Measurements from ENCODE around the gene TMPRSS3.

The TMPRSS3 gene

DNA sequence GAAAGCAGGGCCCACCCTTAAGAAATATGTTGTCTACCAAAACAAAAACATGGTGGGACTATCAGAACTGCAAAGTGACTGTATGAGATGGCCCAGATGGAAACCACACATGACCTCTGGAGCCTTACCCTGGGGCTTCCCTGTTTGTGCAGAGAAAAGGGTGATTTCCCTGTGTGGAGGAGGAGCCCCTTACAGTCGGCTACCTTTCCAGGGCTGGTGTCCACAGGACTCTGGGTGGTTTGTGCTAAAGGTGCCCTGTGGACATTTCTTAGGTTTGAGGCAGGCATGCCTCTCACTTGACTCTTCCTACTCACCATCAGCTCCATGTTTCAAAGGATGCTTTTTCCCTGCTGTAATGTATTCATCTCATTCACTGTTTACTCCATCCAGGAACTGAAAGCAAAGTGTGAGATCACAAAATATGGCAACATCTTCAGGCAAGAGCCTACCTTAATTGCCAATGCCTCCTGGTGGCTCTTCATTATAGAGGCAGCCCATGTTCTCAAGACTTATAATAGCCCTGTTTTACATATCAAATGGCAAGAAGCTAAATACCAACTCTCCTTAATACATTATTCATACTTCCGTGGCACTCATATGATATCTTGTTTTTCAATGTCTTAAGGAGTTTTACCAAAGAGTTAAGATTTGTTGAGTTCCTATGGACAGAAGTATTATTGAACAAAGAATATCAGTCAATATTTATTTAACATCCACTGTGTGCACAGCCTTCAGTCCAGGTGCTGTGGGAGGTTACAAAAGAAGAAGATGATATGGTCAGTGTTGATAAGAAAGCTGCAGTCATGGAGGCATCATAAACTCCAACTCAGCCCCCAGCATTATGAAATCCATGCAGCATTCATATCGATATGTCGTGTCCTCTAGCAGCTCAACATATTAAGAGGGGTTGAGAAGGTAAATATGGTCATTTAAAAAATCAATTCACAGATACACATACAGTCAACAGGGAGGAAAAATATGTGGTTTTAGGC lies 65.2 kb downstream of the TMPRSS3 start:
- Histone ChIP-seq H3F3A (ENCODE audit: low read depth) (no peaks in the 10 kb centered on the region), H3K4me1 (ENCODE audit: insufficient read depth, low read length, poor library complexity, severe bottlenecking) (no peaks in the 10 kb centered on the region), H4K20me1 (ENCODE audit: insufficient read depth, low read length, poor library complexity, severe bottlenecking) (no peaks in the 10 kb centered on the region), H3K9ac (ENCODE audit: low read depth, low read length, poor library complexity, severe bottlenecking) (no peak overlapping the region), H3K36me3 (ENCODE audit: insufficient read depth, low read length) (no peaks in the 10 kb centered on the region; the same call in 1 of the 2 replicates), H3K9me2 (replicated peaks; ENCODE audit: low read depth, low read length) (no peaks in the 10 kb centered on the region), H3K27me3 (ENCODE audit: insufficient read depth, low read length, poor library complexity, severe bottlenecking) (no peaks in the 10 kb centered on the region), H3K4me2 (ENCODE audit: low read depth, low read length, poor library complexity, severe bottlenecking) (no peak overlapping the region), H3K9me3 (ENCODE audit: insufficient read depth, low read depth, low read length) (peaks cover 9% of the 10 kb centered on the region; the same call in 1 of the 2 replicates), H2AFZ (ENCODE audit: low read length) (no peak overlapping the region), H3K79me2 (ENCODE audit: insufficient read depth, low read length) (no peaks in the 10 kb centered on the region), H3K4me3 (ENCODE audit: low read length, poor library complexity, severe bottlenecking) (no peak overlapping the region)
- TF ChIP-seq CTCF (conservative IDR thresholded peaks at IDR 0.05; ENCODE audit: low read length) (peak; percentile 19; the same call in 1 of the 2 replicates), EZH2phosphoT487 (IDR thresholded peaks at IDR 0.05; ENCODE audit: borderline replicate concordance) (no peak)

- Histone ChIP-seq H3K79me2 (ENCODE audit: insufficient read depth, low read length) (no peaks in the 10 kb centered on the region), H3K36me3 (ENCODE audit: insufficient read depth, low read length) (no peaks in the 10 kb centered on the region; the same call in 1 of the 2 replicates), H3K27me3 (ENCODE audit: insufficient read depth, low read length, poor library complexity, severe bottlenecking) (no peaks in the 10 kb centered on the region)
These were observed 71.0 kb downstream of the TMPRSS3 start for GRCh38 chr21:42324896-42325295.

More at GRCh38 chr21:42324896-42325295, 71.0 kb downstream of the TMPRSS3 start:
- H3K9ac ChIP-seq (ENCODE audit: low read depth, low read length, poor library complexity, severe bottlenecking) = no peak overlapping the region
- no peaks in the 10 kb centered on the region for H4K20me1 ChIP-seq (ENCODE audit: insufficient read depth, low read length, poor library complexity, severe bottlenecking)
- no peak overlapping the region for H3K4me2 ChIP-seq (ENCODE audit: low read depth, low read length, poor library complexity, severe bottlenecking)
- no peak for TF ChIP-seq CTCF (conservative IDR thresholded peaks at IDR 0.05; ENCODE audit: low read length)
- no peak for TF ChIP-seq EZH2phosphoT487 (IDR thresholded peaks at IDR 0.05; ENCODE audit: borderline replicate concordance)
- H2AFZ ChIP-seq (ENCODE audit: low read length) = no peak overlapping the region
- H3K4me3 ChIP-seq (ENCODE audit: low read length, poor library complexity, severe bottlenecking) = no peak overlapping the region
- H3K4me1 ChIP-seq (ENCODE audit: insufficient read depth, low read length, poor library complexity, severe bottlenecking) = peaks cover 5% of the 10 kb centered on the region
- peaks cover 6% of the 10 kb centered on the region; the same call in 1 of the 2 replicates for H3K9me3 ChIP-seq (ENCODE audit: insufficient read depth, low read depth, low read length)
- H3F3A ChIP-seq (ENCODE audit: low read depth) = no peaks in the 10 kb centered on the region
- H3K9me2 ChIP-seq (replicated peaks; ENCODE audit: low read depth, low read length) = no peaks in the 10 kb centered on the region
